NCI-H1105 treated with DMSO at 0.1 percent for 48 hours (cell line): Measurements from ENCODE around the gene LRP4.
"Not testable (repeated sequence)": the region's sequence is repeated elsewhere in the genome, so short reads cannot be mapped to it uniquely, and the experiment has no call there.

Source experiments
- DNase-seq: peaks from one replicate; lab custom pipeline; 2025; lab: John Stamatoyannopoulos, UW

The LRP4 gene

GRCh38 chr11:46918083-46918787 lies at the start of gene LRP4:
Gene LRP4, minus strand, starts transcription at chr11:46918550. Its CDS starts 171 bp downstream, at chr11:46918379.
- DNase-seq: no peak

GRCh38 chr11:46967962-46968361 lies 49.6 kb upstream of the LRP4 start:
- no peak for DNase-seq

GRCh38 chr11:46966773-46967172 lies 48.4 kb upstream of the LRP4 start:
- DNase-seq: no peak

- no peak for DNase-seq
Measured at GRCh38 chr11:46963844-46964243, 45.5 kb upstream of the LRP4 start.

- DNase-seq: not testable (repeated sequence)
Measured at GRCh38 chr11:46961886-46962285, 43.5 kb upstream of the LRP4 start.

GRCh38 chr11:46961041-46961440 lies 42.7 kb upstream of the LRP4 start:
- DNase-seq: no peak

GRCh38 chr11:46958777-46959176 lies 40.4 kb upstream of the LRP4 start:
- DNase-seq: no peak

- no peak for DNase-seq
Measured at GRCh38 chr11:46953093-46953492, 34.7 kb upstream of the LRP4 start.

- DNase-seq: no peak
Measured at GRCh38 chr11:46952553-46952952, 34.2 kb upstream of the LRP4 start.

- DNase-seq: no peak
Measured at GRCh38 chr11:46951864-46952263, 33.5 kb upstream of the LRP4 start.

- no peak for DNase-seq
Measured at GRCh38 chr11:46949297-46949696, 30.9 kb upstream of the LRP4 start.

GRCh38 chr11:46948378-46949131 lies 30.2 kb upstream of the LRP4 start:
- peak; percentile 32 for DNase-seq

GRCh38 chr11:46947399-46948077 lies 29.2 kb upstream of the LRP4 start:
- DNase-seq: peak; percentile 65

GRCh38 chr11:46944356-46945075 lies 26.2 kb upstream of the LRP4 start:
- no peak for DNase-seq

GRCh38 chr11:46942172-46942571 lies 23.8 kb upstream of the LRP4 start:
- no peak for DNase-seq

GRCh38 chr11:46936138-46937110 lies 18.1 kb upstream of the LRP4 start, which contains the start of gene CSTPP1:
Gene CSTPP1, plus strand, starts transcription at chr11:46936761. Its CDS starts 45 bp downstream, at chr11:46936806.
- peak; percentile 87 for DNase-seq

- DNase-seq: no peak
Measured at GRCh38 chr11:46930089-46930488, 11.7 kb upstream of the LRP4 start.

GRCh38 chr11:46928701-46929100 lies 10.4 kb upstream of the LRP4 start:
- not testable (repeated sequence) for DNase-seq

GRCh38 chr11:46927928-46928327 lies 9.6 kb upstream of the LRP4 start:
- not testable (repeated sequence) for DNase-seq

GRCh38 chr11:46920755-46921154 lies 2.4 kb upstream of the LRP4 start:
- DNase-seq: no peak
